ENCODE data around the gene ARID4A. TPM values are rescaled to one million over a fixed set of nuclear protein-coding genes. Genes with fewer than 3 reads are reported as not detected.

The ARID4A gene
- total and polyA plus RNA-seq, 2 of the 13 experiments (the other 11 are each of a cell fraction or from before 2014, with no cell fraction given) = 7.2 to 9.7 TPM

GRCh38 chr14:58297412-58297761 lies 968 bp upstream of the ARID4A start:
- WGBS (ENCODE audit: low lambda C conversion rate) = 1% methylated on average over 10 of the region's 10 CpGs
- Histone ChIP-seq H3K36me3 (replicated peaks in 1 of 2; ENCODE audit: control insufficient read depth in 1 of 2, insufficient read depth in 2 of 2, low read length in 2 of 2) (peaks cover 7 to 37% of the 10 kb centered on the region in 2 experiments), H3K27ac (ENCODE audit: extremely low read length, insufficient read depth, low read length) (peak overlapping the region; percentile 96), H3K4me3 (replicated peaks in 1 of 3; ENCODE audit: insufficient read depth in 1 of 3, low read depth in 2 of 3, low read length in 3 of 3) (peak overlapping the region; percentile 73 to 95 (median 78)), H3K79me2 (ENCODE audit: insufficient read depth, low read length) (peaks cover 82% of the 10 kb centered on the region), H3K4me2 (ENCODE audit: low read depth, low read length) (peak overlapping the region; percentile 96), H3K9me3 (ENCODE audit: low read length) (no peaks in the 10 kb centered on the region), H3K4me1 (ENCODE audit: insufficient read depth, low read length) (peaks cover 50% of the 10 kb centered on the region), H2AFZ (ENCODE audit: low read length) (no peak overlapping the region), H4K20me1 (ENCODE audit: insufficient read depth, low read length) (peaks cover 40% of the 10 kb centered on the region), H3K27me3 (ENCODE audit: control insufficient read depth in 1 of 2, insufficient read depth in 2 of 2, low read length in 2 of 2) (no peaks in the 10 kb centered on the region; a peak in 1 of 5 replicates), H3K9ac (ENCODE audit: insufficient read depth, low read depth, low read length) (peak overlapping the region; percentile 93)
- BruUV-seq (replicated peaks) = TSS peak; percentile 68
- CTCF ChIA-PET (ENCODE audit: low intra/inter-chr PET ratio, low total read pairs) = no interaction called here
- intact Hi-C loops (cut with micrococcal nuclease; ENCODE audit: unreplicated experiment) = loop anchor here (1.0 to 5.0 kb wide), 2 partner anchors 35 to 53 kb away; partner anchors contain the start of gene PSMA3
- DNase-seq (ENCODE audit: low spot score) (no peak), ATAC-seq (no peak), FAIRE-seq (no peak)
- POLR2A ChIA-PET = interaction anchor here (1.0 to 3.5 kb wide), 17 partner anchors 9 to 130 kb away, joined by 3 to 92 read pairs (median 9); partner anchors contain the start of genes ACTR10, KIAA0586, PSMA3 and TIMM9
- in situ Hi-C loops (cut with HindIII; ENCODE audit: extremely low pct_ligation_motif_present, low pct_unique_long_range_greater_than_20kb) = no loop called here
- no peak for TF ChIP-seq ZBTB37 (CRISPR knock-in tag; IDR thresholded peaks at IDR 0.05)
- no peak for TF ChIP-seq TFDP1 (CRISPR knock-in tag; IDR thresholded peaks at IDR 0.05; ENCODE audit: borderline replicate concordance)
- no peak for TF ChIP-seq ZBTB49 (CRISPR knock-in tag; IDR thresholded peaks at IDR 0.05; ENCODE audit: borderline replicate concordance)
- no peak for TF ChIP-seq JUND (CRISPR knock-in tag; IDR thresholded peaks at IDR 0.05)
- no peak for TF ChIP-seq SRY (CRISPR knock-in tag; IDR thresholded peaks at IDR 0.05)
- TF ChIP-seq FOXK2 (IDR thresholded peaks at IDR 0.05) = no peak
- no peak for TF ChIP-seq ELF4 (CRISPR knock-in tag; IDR thresholded peaks at IDR 0.05; ENCODE audit: borderline replicate concordance)
- no peak for TF ChIP-seq ZNF563 (CRISPR knock-in tag; IDR thresholded peaks at IDR 0.05)
- TF ChIP-seq ZNF780A (CRISPR knock-in tag; IDR thresholded peaks at IDR 0.05) = no peak
- TF ChIP-seq HNF1B (CRISPR knock-in tag; IDR thresholded peaks at IDR 0.05) = no peak; the same call in 1 of the 2 replicates
- TF ChIP-seq ZNF343 (CRISPR knock-in tag; IDR thresholded peaks at IDR 0.05) = peak; percentile 17; the same call in 1 of the 2 replicates
- no peak for TF ChIP-seq MAFK (conservative IDR thresholded peaks at IDR 0.05 in 1 of 2, IDR thresholded peaks at IDR 0.05 in 1 of 2; ENCODE audit: low read length in 2 of 2)
- no peak for TF ChIP-seq CEBPZ (IDR thresholded peaks at IDR 0.05; ENCODE audit: low read length)
- no peak for TF ChIP-seq ZMYM2 (CRISPR knock-in tag; IDR thresholded peaks at IDR 0.05)
- TF ChIP-seq YY1 (IDR thresholded peaks at IDR 0.05; ENCODE audit: insufficient read depth, insufficient replicate concordance, low read depth, low read length) = no peak

Data from HepG2 (cell line).